Ishikawa (cell line): ENCODE measurements around the gene DHRSX.

Experiments used
- CEBPB ChIP-seq: IDR thresholded peaks from 2 replicates; pipeline ENCODE4 v1.6.1; 2012
- EGR1 ChIP-seq: IDR thresholded peaks from 2 replicates; pipeline ENCODE4 v1.6.1; 2012
- EP300 ChIP-seq: IDR thresholded peaks from 2 replicates; pipeline ENCODE4 v1.6.1; 2012; ENCODE audit warnings: borderline replicate concordance
- RAD21 ChIP-seq: IDR thresholded peaks from 2 replicates; pipeline ENCODE4 v1.6.1; 2012; ENCODE audit warnings: low read depth
- TAF1 ChIP-seq: IDR thresholded peaks from 2 replicates; pipeline ENCODE4 v1.6.1; 2012; ENCODE audit warnings: low read depth, mild to moderate bottlenecking
- TCF12 ChIP-seq: IDR thresholded peaks from 2 replicates; pipeline ENCODE4 v1.6.1; 2012; ENCODE audit warnings: low read depth
- YY1 ChIP-seq: IDR thresholded peaks from 2 replicates; pipeline ENCODE4 v1.6.1; 2012; ENCODE audit warnings: low read depth
- ZBTB7A ChIP-seq: IDR thresholded peaks from 2 replicates; pipeline ENCODE4 v1.6.1; 2012; ENCODE audit warnings: low read depth
- TF ChIP-seq, protein P1 (sequence below): IDR thresholded peaks from 2 replicates; pipeline ENCODE4 v1.6.1; 2012; ENCODE audit warnings: low read depth, mild to moderate bottlenecking

DNA sequence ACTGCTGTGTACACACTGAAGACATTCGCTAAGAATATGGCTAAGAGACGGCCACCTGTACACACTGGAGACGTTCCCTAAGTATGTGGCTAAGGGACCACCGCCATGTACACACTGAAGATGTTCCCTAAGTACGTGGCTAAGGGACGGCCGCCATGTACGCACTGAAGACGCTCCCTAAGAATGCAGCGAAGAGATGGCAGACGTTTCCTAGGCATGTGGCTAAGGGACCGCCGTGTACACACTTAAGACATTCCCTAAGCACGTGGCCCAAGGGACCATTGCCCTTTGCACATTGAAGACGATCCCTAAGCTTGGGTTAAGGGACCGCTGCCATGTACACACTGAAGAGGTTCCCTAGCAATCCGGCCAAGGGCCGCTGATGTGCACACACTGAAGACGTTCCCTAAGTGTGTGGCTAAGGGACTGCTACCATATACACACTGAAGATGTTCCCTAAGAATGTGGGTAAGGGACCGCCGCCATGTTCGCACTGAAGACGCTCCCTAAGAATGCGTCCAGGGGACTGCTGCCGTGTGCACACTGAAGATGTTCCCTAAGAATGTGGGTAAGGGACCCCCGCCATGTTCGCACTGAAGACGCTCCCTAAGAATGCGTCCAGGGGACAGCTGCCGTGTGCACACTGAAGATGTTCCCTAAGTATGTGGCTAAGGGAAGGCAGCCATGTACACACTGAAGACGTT lies 36.7 kb downstream of the DHRSX start:
- TF ChIP-seq RAD21 = no peak
- TF ChIP-seq TCF12 = no peak
- TF ChIP-seq CEBPB = no peak
- TF ChIP-seq EGR1 = no peak
- no peak for TF ChIP-seq TAF1
- TF ChIP-seq, protein P1, sequence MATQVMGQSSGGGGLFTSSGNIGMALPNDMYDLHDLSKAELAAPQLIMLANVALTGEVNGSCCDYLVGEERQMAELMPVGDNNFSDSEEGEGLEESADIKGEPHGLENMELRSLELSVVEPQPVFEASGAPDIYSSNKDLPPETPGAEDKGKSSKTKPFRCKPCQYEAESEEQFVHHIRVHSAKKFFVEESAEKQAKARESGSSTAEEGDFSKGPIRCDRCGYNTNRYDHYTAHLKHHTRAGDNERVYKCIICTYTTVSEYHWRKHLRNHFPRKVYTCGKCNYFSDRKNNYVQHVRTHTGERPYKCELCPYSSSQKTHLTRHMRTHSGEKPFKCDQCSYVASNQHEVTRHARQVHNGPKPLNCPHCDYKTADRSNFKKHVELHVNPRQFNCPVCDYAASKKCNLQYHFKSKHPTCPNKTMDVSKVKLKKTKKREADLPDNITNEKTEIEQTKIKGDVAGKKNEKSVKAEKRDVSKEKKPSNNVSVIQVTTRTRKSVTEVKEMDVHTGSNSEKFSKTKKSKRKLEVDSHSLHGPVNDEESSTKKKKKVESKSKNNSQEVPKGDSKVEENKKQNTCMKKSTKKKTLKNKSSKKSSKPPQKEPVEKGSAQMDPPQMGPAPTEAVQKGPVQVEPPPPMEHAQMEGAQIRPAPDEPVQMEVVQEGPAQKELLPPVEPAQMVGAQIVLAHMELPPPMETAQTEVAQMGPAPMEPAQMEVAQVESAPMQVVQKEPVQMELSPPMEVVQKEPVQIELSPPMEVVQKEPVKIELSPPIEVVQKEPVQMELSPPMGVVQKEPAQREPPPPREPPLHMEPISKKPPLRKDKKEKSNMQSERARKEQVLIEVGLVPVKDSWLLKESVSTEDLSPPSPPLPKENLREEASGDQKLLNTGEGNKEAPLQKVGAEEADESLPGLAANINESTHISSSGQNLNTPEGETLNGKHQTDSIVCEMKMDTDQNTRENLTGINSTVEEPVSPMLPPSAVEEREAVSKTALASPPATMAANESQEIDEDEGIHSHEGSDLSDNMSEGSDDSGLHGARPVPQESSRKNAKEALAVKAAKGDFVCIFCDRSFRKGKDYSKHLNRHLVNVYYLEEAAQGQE = no peak
- TF ChIP-seq EP300 = 0 out of 2 replicates have a peak, but pooled peaks have one; percentile 14
- no peak for TF ChIP-seq ZBTB7A
- peak; percentile 73; the same call in 1 of the 2 replicates for TF ChIP-seq YY1
